ENCODE results near the gene FSD2. TPM values are rescaled to one million over a fixed set of nuclear protein-coding genes. Genes with fewer than 3 reads are reported as not detected.

The FSD2 gene
- total and polyA plus RNA-seq, 2 experiments from 2014 or later = 0.18 TPM; not detected in 1

DNA sequence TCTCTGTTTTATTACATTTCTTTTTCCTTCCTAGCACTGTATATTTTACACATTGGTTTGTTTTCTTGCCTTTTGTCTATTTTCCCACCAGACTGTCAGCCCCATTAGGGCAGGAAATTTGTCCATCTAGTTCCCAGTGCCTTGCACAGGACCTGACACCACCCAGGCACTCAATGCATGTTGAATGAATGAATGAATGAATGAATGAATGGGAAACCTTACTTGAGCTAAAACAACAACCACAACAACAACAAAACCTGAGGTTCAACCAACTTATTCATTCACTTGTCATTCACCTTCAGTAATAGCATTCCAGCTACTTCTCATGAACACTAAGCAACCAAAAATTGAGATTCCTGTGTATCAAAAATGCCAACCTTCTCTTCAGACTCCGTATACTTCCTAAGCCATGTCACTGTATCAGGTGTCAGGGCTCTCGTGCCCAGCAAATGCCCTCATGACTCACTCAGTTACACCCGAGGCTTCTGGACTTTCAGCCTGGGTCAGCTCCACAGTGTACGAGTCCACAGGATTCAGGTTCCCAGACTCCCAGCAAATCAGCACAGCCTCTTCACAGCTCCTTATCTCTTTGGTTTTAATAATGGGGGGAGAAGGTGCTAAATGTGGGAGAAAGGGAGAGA lies 37.3 kb downstream of the FSD2 start (continued):
- TF ChIP-seq ZNF462 (CRISPR knock-in tag; IDR thresholded peaks at IDR 0.05) (no peak), STAT1 (IDR thresholded peaks at IDR 0.05; ENCODE audit: unreplicated experiment) (no peak), ETS1 (IDR thresholded peaks at IDR 0.05) (no peak), ZNF331 (CRISPR knock-in tag; IDR thresholded peaks at IDR 0.05; ENCODE audit: low read depth) (no peak)

GRCh38 chr15:82767163-82767829 lies 38.6 kb downstream of the FSD2 start:
- Histone ChIP-seq H3K4me2 (no peak overlapping the region), H3K79me2 (replicated peaks; ENCODE audit: insufficient read depth) (no peaks in the 10 kb centered on the region), H3K27ac (ENCODE audit: low read depth) (no peak overlapping the region), H3K9me2 (ENCODE audit: insufficient read depth) (0 out of 2 replicates have a peak, but pooled peaks cover 3% of the 10 kb centered on the region), H4K20me1 (replicated peaks; ENCODE audit: insufficient read depth) (no peaks in the 10 kb centered on the region; the same call in 1 of the 2 replicates), H2AFZ (no peak overlapping the region), H3F3A (replicated peaks; ENCODE audit: low read depth) (no peaks in the 10 kb centered on the region), H3K36me3 (ENCODE audit: insufficient read depth) (no peaks in the 10 kb centered on the region), H3K4me3 (no peak overlapping the region), H3K4me1 (ENCODE audit: insufficient read depth) (no peaks in the 10 kb centered on the region), H3K27me3 (ENCODE audit: insufficient read depth) (no peaks in the 10 kb centered on the region)
- H3K27me3 Mint-ChIP-seq (ENCODE audit: insufficient read depth, low read depth, poor library complexity) = no peaks in the 10 kb centered on the region
- DNase-seq (ENCODE audit: low spot score) = no peak
- peaks cover 13% of the 10 kb centered on the region for H3K4me1 Mint-ChIP-seq
- H3K4me3 Mint-ChIP-seq = no peak overlapping the region
- H3K9me3 Mint-ChIP-seq = no peaks in the 10 kb centered on the region
- no peaks in the 10 kb centered on the region for H3K36me3 Mint-ChIP-seq (ENCODE audit: low read depth)
- H3K27ac Mint-ChIP-seq = no peak overlapping the region
- ATAC-seq = no peak
- TF ChIP-seq STAT1 (IDR thresholded peaks at IDR 0.05; ENCODE audit: unreplicated experiment) (no peak), REST (IDR thresholded peaks at IDR 0.05; ENCODE audit: unreplicated experiment) (no peak), ETS1 (IDR thresholded peaks at IDR 0.05) (no peak)
- TF ChIP-seq, protein P1, sequence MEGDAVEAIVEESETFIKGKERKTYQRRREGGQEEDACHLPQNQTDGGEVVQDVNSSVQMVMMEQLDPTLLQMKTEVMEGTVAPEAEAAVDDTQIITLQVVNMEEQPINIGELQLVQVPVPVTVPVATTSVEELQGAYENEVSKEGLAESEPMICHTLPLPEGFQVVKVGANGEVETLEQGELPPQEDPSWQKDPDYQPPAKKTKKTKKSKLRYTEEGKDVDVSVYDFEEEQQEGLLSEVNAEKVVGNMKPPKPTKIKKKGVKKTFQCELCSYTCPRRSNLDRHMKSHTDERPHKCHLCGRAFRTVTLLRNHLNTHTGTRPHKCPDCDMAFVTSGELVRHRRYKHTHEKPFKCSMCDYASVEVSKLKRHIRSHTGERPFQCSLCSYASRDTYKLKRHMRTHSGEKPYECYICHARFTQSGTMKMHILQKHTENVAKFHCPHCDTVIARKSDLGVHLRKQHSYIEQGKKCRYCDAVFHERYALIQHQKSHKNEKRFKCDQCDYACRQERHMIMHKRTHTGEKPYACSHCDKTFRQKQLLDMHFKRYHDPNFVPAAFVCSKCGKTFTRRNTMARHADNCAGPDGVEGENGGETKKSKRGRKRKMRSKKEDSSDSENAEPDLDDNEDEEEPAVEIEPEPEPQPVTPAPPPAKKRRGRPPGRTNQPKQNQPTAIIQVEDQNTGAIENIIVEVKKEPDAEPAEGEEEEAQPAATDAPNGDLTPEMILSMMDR (conservative IDR thresholded peaks at IDR 0.05; ENCODE audit: low read depth in 2 of 2) = no peak

All from GM23338 (cell line).